DOHH2 (cell line): Measurements from ENCODE around the gene GPX1.

ENCODE experiments used
- H3F3A ChIP-seq: fragments of 200-600 bp; sonication (generic), shearing (Covaris generic); 2 replicates; pipeline ENCODE4 v1.6.0; 2016; ENCODE audit warnings: antibody characterized with exemption, mild to moderate bottlenecking; ENCODE audit not compliant: control insufficient read depth, insufficient read depth
- H3K27ac ChIP-seq: fragments of 200-600 bp; sonication (generic); 2 replicates; pipeline ENCODE4 v1.5.1; 2014; ENCODE audit warnings: low read depth, mild to moderate bottlenecking, low read length, moderate library complexity
- H3K27me3 ChIP-seq: fragments of 200-600 bp; sonication (generic); 2 replicates; pipeline ENCODE4 v1.6.1; 2014; ENCODE audit warnings: mild to moderate bottlenecking, low read length, mixed read lengths; ENCODE audit not compliant: control insufficient read depth
- H3K36me3 ChIP-seq: fragments of 200-600 bp; sonication (generic); 2 replicates; pipeline ENCODE4 v1.6.1; 2014; ENCODE audit warnings: mild to moderate bottlenecking, low read length, moderate library complexity, mixed read lengths; ENCODE audit not compliant: control insufficient read depth
- H3K4me1 ChIP-seq: fragments of 200-600 bp; sonication (generic); 2 replicates; pipeline ENCODE4 v1.6.1; 2014; ENCODE audit warnings: mild to moderate bottlenecking, low read length, mixed read lengths; ENCODE audit not compliant: control insufficient read depth
- H3K4me2 ChIP-seq: fragments of 200-600 bp; sonication (generic); 2 replicates; pipeline ENCODE4 v1.6.0; 2014; ENCODE audit warnings: mild to moderate bottlenecking, low read length, moderate library complexity
- H3K4me3 ChIP-seq: fragments of 200-600 bp; sonication (generic); 2 replicates; pipeline ENCODE4 v1.5.1; 2014; ENCODE audit warnings: mild to moderate bottlenecking, low read length, mixed read lengths
- H3K79me2 ChIP-seq: fragments of 200-600 bp; sonication (generic); 2 replicates; pipeline ENCODE4 v1.6.1; 2014; ENCODE audit warnings: mild to moderate bottlenecking, low read length, mixed read lengths; ENCODE audit not compliant: control insufficient read depth
- H3K9me2 ChIP-seq: fragments of 200-600 bp; sonication (generic); replicated peaks from 2 replicates; pipeline ENCODE4 v1.6.1; 2014; ENCODE audit warnings: mild to moderate bottlenecking, low read length, mixed read lengths; ENCODE audit not compliant: control insufficient read depth
- H3K9me3 ChIP-seq: fragments of 200-600 bp; sonication (generic); 2 replicates; pipeline ENCODE4 v1.6.1; 2014; ENCODE audit warnings: antibody characterized with exemption, low read length, mixed read lengths; ENCODE audit not compliant: control insufficient read depth, insufficient read depth
- H4K20me1 ChIP-seq: fragments of 200-600 bp; sonication (generic); 2 replicates; pipeline ENCODE4 v1.6.0; 2014; ENCODE audit warnings: low read depth, mild to moderate bottlenecking, antibody characterized with exemption, low read length, moderate library complexity; ENCODE audit not compliant: control insufficient read depth, insufficient read depth
- EZH2phosphoT487 ChIP-seq: fragments of 200-600 bp; sonication (generic); IDR thresholded peaks from 2 replicates; pipeline ENCODE4 v1.6.1; 2017; ENCODE audit warnings: borderline replicate concordance, mild to moderate bottlenecking, antibody characterized with exemption, low read length, moderate library complexity, mixed read lengths
- TF ChIP-seq, protein P1 (sequence below): fragments of 200-600 bp; sonication (generic); IDR thresholded peaks from one replicate; pipeline ENCODE4 v1.5.1; 2014; ENCODE audit warnings: antibody characterized with exemption, mild to moderate bottlenecking, low read depth, low read length; ENCODE audit not compliant: poor library complexity, severe bottlenecking

Gene GPX1

DNA sequence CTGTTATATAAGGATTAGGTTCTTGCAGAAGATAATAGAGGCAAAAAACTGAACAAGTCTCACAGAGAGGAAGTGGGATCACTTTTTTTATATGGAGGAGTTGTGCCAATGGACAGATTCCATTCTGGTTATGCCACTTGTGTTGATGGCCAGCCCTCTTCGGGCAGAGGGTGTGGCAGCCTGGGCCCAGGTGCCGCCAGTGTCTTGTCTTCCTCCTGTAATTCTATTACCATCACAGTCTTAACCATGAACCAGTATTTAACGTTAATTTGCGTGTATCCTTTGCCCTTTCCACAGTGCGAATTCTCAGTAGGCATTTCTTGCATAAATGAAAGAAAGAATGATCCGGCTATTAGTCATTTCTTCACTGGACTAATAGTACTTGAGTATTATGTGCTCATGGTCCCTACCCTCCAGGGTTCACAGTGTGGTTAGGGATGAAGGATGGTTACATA, 11.3 kb downstream of the GPX1 start:
- H3F3A ChIP-seq, result peaks cover 28% of the 10 kb centered on the region
- H3K4me3 ChIP-seq, result no peak overlapping the region
- no peaks in the 10 kb centered on the region for H3K9me2 ChIP-seq
- no peaks in the 10 kb centered on the region for H3K9me3 ChIP-seq
- H3K4me2 ChIP-seq, result peak overlapping the region; percentile 3; the same call in 1 of the 2 replicates
- peaks cover 72% of the 10 kb centered on the region for H3K4me1 ChIP-seq
- TF ChIP-seq, protein P1, sequence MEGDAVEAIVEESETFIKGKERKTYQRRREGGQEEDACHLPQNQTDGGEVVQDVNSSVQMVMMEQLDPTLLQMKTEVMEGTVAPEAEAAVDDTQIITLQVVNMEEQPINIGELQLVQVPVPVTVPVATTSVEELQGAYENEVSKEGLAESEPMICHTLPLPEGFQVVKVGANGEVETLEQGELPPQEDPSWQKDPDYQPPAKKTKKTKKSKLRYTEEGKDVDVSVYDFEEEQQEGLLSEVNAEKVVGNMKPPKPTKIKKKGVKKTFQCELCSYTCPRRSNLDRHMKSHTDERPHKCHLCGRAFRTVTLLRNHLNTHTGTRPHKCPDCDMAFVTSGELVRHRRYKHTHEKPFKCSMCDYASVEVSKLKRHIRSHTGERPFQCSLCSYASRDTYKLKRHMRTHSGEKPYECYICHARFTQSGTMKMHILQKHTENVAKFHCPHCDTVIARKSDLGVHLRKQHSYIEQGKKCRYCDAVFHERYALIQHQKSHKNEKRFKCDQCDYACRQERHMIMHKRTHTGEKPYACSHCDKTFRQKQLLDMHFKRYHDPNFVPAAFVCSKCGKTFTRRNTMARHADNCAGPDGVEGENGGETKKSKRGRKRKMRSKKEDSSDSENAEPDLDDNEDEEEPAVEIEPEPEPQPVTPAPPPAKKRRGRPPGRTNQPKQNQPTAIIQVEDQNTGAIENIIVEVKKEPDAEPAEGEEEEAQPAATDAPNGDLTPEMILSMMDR, result no peak
- no peak for TF ChIP-seq EZH2phosphoT487
- no peaks in the 10 kb centered on the region for H3K79me2 ChIP-seq
- H3K36me3 ChIP-seq, result no peaks in the 10 kb centered on the region
- no peaks in the 10 kb centered on the region for H3K27me3 ChIP-seq
- no peaks in the 10 kb centered on the region for H4K20me1 ChIP-seq
- H3K27ac ChIP-seq, result peak overlapping the region; percentile 16

DNA sequence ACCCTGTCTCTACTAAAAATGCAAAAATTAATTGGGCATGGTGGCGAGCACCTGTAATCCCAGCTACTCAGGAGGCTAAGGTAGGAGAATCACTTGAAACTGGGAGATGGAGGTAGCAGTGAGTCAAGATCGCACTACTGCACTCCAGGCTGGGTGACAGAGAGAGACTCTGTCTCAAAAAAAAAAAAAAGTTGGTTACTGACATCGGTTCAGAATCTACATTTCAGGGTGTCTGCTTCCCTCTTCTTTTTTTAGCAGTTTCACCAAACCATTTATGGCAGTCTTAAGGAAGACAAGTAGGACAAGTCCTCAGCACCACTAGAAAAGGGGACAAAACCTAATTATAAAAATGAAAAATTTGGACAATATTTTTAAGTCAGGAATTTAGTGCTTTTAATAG, 15.0 kb downstream of the GPX1 start:
- H3K27ac ChIP-seq, result no peak overlapping the region
- H3K9me3 ChIP-seq, result no peaks in the 10 kb centered on the region
- no peaks in the 10 kb centered on the region for H4K20me1 ChIP-seq
- peaks cover 80% of the 10 kb centered on the region for H3K4me1 ChIP-seq
- H3K9me2 ChIP-seq, result no peaks in the 10 kb centered on the region
- no peak overlapping the region for H3K4me2 ChIP-seq
- peaks cover 7% of the 10 kb centered on the region; the same call in 1 of the 2 replicates for H3K36me3 ChIP-seq
- H3K27me3 ChIP-seq, result no peaks in the 10 kb centered on the region
- no peak overlapping the region for H3K4me3 ChIP-seq
- TF ChIP-seq, protein P1, result no peak
- no peak for TF ChIP-seq EZH2phosphoT487
- H3F3A ChIP-seq, result peaks cover 43% of the 10 kb centered on the region
- peaks cover 26% of the 10 kb centered on the region for H3K79me2 ChIP-seq

DNA sequence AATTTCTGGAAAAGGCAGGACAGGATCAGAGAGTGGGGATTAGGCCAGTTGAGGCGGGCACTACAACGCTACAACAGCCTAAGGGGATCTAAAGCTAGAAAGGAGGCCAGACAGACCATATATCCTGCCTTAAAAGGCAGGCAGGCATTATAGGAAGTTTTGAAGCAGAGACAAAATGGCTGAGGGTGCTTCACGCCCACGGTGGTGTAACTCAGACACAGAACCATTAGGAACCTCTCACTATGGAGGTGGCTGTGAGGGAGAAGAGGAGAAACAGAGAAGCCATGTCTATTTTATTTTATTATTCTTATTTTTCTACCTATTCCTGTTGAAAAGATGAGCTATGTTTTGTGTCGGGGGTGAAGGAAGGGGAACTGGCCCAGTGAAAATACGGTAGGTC, 16.2 kb downstream of the GPX1 start:
- peaks cover 38% of the 10 kb centered on the region for H3K79me2 ChIP-seq
- peaks cover 43% of the 10 kb centered on the region for H3F3A ChIP-seq
- H3K27ac ChIP-seq, result peak overlapping the region; percentile 96
- peak overlapping the region; percentile 97 for H3K4me2 ChIP-seq
- H3K9me3 ChIP-seq, result no peaks in the 10 kb centered on the region
- H3K4me3 ChIP-seq, result peak overlapping the region; percentile 23; the same call in 1 of the 2 replicates
- H3K4me1 ChIP-seq, result peaks cover 79% of the 10 kb centered on the region
- H3K27me3 ChIP-seq, result no peaks in the 10 kb centered on the region
- no peaks in the 10 kb centered on the region for H3K9me2 ChIP-seq
- no peaks in the 10 kb centered on the region for H4K20me1 ChIP-seq
- TF ChIP-seq EZH2phosphoT487, result no peak
- TF ChIP-seq, protein P1, result no peak
- H3K36me3 ChIP-seq, result peaks cover 11% of the 10 kb centered on the region
